Right lobe of liver (tissue), 6 donors: ENCODE results near the gene DOCK10. TPM values are rescaled to one million over a fixed set of nuclear protein-coding genes. Genes with fewer than 3 reads are reported as not detected.

Experiments used
- ATAC-seq, 4 donors: fragments of 200-7000 bp; cut with Tn5 transposase; one replicate each; pipeline ENCODE4 v1.9.1; 2020; ENCODE audit warnings: mild to moderate bottlenecking in 4 of 4, moderate library complexity in 4 of 4
- DNase-seq, 3 donors: peaks; one replicate each; pipeline ENCODE4 v3.0.0-alpha.2; 2020
- H3K27ac ChIP-seq, 3 donors: fragments of 200-600 bp; one replicate each; pipeline ENCODE4 v1.8.0; 2022
- H3K27me3 ChIP-seq, 2 donors: fragments of 200-600 bp; one replicate each; pipeline ENCODE4 v1.8.0; 2022
- H3K36me3 ChIP-seq, 4 donors: fragments of 200-600 bp; sonication (generic) in 1 of 4; one replicate each; pipeline versions ENCODE4 v1.5.1 to v1.8.0; 2017 to 2022; ENCODE audit warnings: control low read depth in 1 of 4
- H3K4me1 ChIP-seq, 4 donors: fragments of 200-600 bp; sonication (generic) in 1 of 4; one replicate each; pipeline versions ENCODE4 v1.5.1 to v1.8.0; 2017 to 2022; ENCODE audit warnings: control low read depth in 1 of 4
- H3K4me3 ChIP-seq, 3 donors: fragments of 200-600 bp; one replicate each; pipeline ENCODE4 v1.8.0; 2022
- H3K9me3 ChIP-seq, 4 donors: fragments of 200-600 bp; sonication (generic) in 1 of 4; one replicate each; pipeline versions ENCODE4 v1.5.1 to v1.8.0; 2017 to 2022; ENCODE audit warnings: control low read depth in 1 of 4
- CTCF ChIP-seq, 4 donors: fragments of 200-600 bp in 3 of 4; fragments of 450-650 bp in 1 of 4; IDR thresholded peaks; one replicate each; pipeline versions ENCODE4 v1.5.1 to v1.8.0; 2016 to 2022; ENCODE audit warnings: antibody characterized with exemption in 4 of 4, mild to moderate bottlenecking in 2 of 4
- POLR2A ChIP-seq: fragments of 450-650 bp; IDR thresholded peaks from one replicate; pipeline ENCODE4 v1.6.1; 2017; ENCODE audit warnings: antibody characterized with exemption, mild to moderate bottlenecking
- WGBS: methylation state at CpG from one replicate; pipeline ENCODE4 v1.1.6; 2018; ENCODE audit warnings: low coverage, low lambda C conversion rate; ENCODE audit not compliant: insufficient coverage; ENCODE audit errors: missing lambda C conversion rate; 5-methylcytosine and 5-hydroxymethylcytosine counted together
- intact Hi-C, 2 donors: fragments of 100-400 bp; cut with DNase I; formaldehyde crosslinking; loops; one replicate each; pipeline versions ENCODE4 v1.11.2 to v1.14.1; 2022
- total RNA-seq, 6 experiments: library from RNA; depleted of rRNA in 2 of 6; stranded (reverse); fragments of >200 nt in 2 of 6; fragmentation: NEBNext Ultra II Directional in 3 of 6; extraction: Animal tissue kit (Norgen Biotek cat#: 25700) in 3 of 6; gene quantifications; one replicate each; pipeline versions ENCODE4 v1.1.0 to v1.2.4, GENCODE V29; 2016 to 2023
- donor health status: DM: no; HTN: yes; CAD: no.
- donor health status: DM: no; HTN: no; CAD: no.
- donor health status: DM: no; HTN: no; CAD: no.
- donor health status: DM: no; HTN: yes; CAD: no.
- donor health status: DM: no; HTN: yes; CAD: no.

The DOCK10 gene
- total RNA-seq, 6 experiments from 2014 or later = 5.1 to 10.2 (median 7.1) TPM

GRCh38 chr2:224929512-224929911, 112.8 kb downstream of the DOCK10 start:
- Histone ChIP-seq H3K9me3 (no peaks in the 10 kb centered on the region), H3K27me3 (no peaks in the 10 kb centered on the region), H3K4me3 (no peak overlapping the region), H3K36me3 (no peaks in the 10 kb centered on the region), H3K4me1 (no peaks in the 10 kb centered on the region), H3K27ac (no peak overlapping the region)
- TF ChIP-seq POLR2A = no peak
- TF ChIP-seq CTCF (IDR thresholded peaks at IDR 0.05) = no peak
- DNase-seq (no peak), ATAC-seq (no peak)
- intact Hi-C loops = no loop called here
- WGBS = 93% methylated on average over 3 of the region's 3 CpGs

- intact Hi-C loops = no loop called here
- H3K36me3 ChIP-seq = no peaks in the 10 kb centered on the region
- no peaks in the 10 kb centered on the region for H3K27me3 ChIP-seq
- ATAC-seq (peak; percentile 34 to 64 (median 56)), DNase-seq (no peak)
- H3K27ac ChIP-seq = no peak overlapping the region
- 57% methylated on average over 5 of the region's 7 CpGs for WGBS
- H3K4me3 ChIP-seq = no peak overlapping the region
- no peaks in the 10 kb centered on the region for H3K9me3 ChIP-seq
- no peak for TF ChIP-seq CTCF (IDR thresholded peaks at IDR 0.05)
- no peaks in the 10 kb centered on the region for H3K4me1 ChIP-seq
These were observed 114.6 kb downstream of the DOCK10 start for GRCh38 chr2:224927646-224928173.

DNA sequence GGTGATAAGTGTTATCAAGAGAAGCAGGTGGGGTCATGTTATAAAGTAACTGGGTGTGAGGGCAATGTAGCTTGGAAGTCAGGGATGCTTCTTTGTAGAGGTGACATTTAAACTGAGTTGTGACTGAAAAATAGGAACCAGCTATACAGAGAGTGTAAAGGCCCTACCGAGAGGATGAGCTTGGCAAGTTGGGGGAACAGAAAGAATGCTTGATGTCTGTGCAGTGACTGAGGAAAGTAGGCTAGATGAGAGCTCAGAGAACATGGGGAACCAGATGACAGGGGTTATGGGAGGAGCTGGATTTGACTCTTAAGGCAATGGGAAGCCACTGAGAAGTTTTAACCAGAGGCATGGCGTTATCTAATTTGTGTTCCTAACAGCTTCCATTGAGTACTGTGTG, 115.3 kb downstream of the DOCK10 start:
- DNase-seq = no peak
- Histone ChIP-seq H3K27me3 (no peaks in the 10 kb centered on the region), H3K9me3 (no peaks in the 10 kb centered on the region), H3K27ac (no peak overlapping the region), H3K4me3 (no peak overlapping the region), H3K36me3 (no peaks in the 10 kb centered on the region), H3K4me1 (no peaks in the 10 kb centered on the region)
- ATAC-seq = peak in 3 of 4 donors; percentile 34 to 47 (median 45)
- 54% methylated on average over 2 of the region's 2 CpGs for WGBS
- intact Hi-C loops = no loop called here
- TF ChIP-seq CTCF (IDR thresholded peaks at IDR 0.05) (no peak), POLR2A (no peak)

GRCh38 chr2:224925810-224926100, 116.5 kb downstream of the DOCK10 start:
- H3K36me3 ChIP-seq = no peaks in the 10 kb centered on the region
- ATAC-seq = no peak
- no peaks in the 10 kb centered on the region for H3K27me3 ChIP-seq
- no peak overlapping the region for H3K27ac ChIP-seq
- H3K4me3 ChIP-seq = no peak overlapping the region
- H3K9me3 ChIP-seq = no peaks in the 10 kb centered on the region
- no peak for DNase-seq
- intact Hi-C loops = no loop called here
- H3K4me1 ChIP-seq = no peaks in the 10 kb centered on the region
- TF ChIP-seq CTCF (IDR thresholded peaks at IDR 0.05) = no peak
- no peak for TF ChIP-seq POLR2A
